GM12878 (cell line): ENCODE measurements around the gene FASN. TPM values are rescaled to one million over a fixed set of nuclear protein-coding genes. Genes with fewer than 3 reads are reported as not detected.

ENCODE experiments used
- ATAC-seq: fragments of 200-7000 bp; cut with Tn5 transposase; 3 replicates; pipeline ENCODE4 v1.9.1; 2020; ENCODE audit warnings: mild to moderate bottlenecking, moderate library complexity
- BruUV-seq: library from RNA; stranded (reverse); fragments of 400-500 nt; replicated peaks from 2 replicates; lab custom pipeline; 2021; lab: Mats Ljungman, UMichigan
- CTCF ChIA-PET: fragments of 300-600 bp; sonication (Branson Sonifier 250); formaldehyde crosslinking; extraction: SDS; loops from one replicate; lab custom pipeline; 2021; ENCODE audit warnings: inconsistent platforms; lab: Yijun Ruan, JAX
- POLR2A ChIA-PET: fragments of 350-600 bp; formaldehyde crosslinking; extraction: SDS; loops from one replicate; lab custom pipeline; 2021; ENCODE audit warnings: inconsistent platforms; lab: Charles Lee
- RAD21 ChIA-PET: fragments of 300-600 bp; sonication (Branson Sonifier 250); formaldehyde crosslinking; loops from one replicate; lab custom pipeline; 2023; ENCODE audit warnings: antibody characterized with exemption; ENCODE audit not compliant: unreplicated experiment; lab: Charles Lee
- SMC1A ChIA-PET: fragments of 300-600 bp; sonication (Branson Sonifier 250); formaldehyde crosslinking; loops from one replicate; lab custom pipeline; 2023; ENCODE audit not compliant: unreplicated experiment, uncharacterized antibody; lab: Charles Lee
- DNase-seq: peaks from one replicate; pipeline ENCODE4 v3.0.0-alpha.2; 2011; ENCODE audit warnings: low read depth, low spot score
- FAIRE-seq: peaks from 3 replicates; lab custom pipeline; 2011; peaks lifted over from hg19 to GRCh38; lab: Jason Lieb, UNC
- H2AFZ ChIP-seq: 2 replicates; pipeline ENCODE4 v1.6.0; 2011; ENCODE audit warnings: low read depth, low read length, control low read depth; ENCODE audit not compliant: control insufficient read depth
- H3K27ac ChIP-seq: 2 replicates; pipeline ENCODE4 v1.5.1; 2011; ENCODE audit warnings: control low read depth; ENCODE audit not compliant: control insufficient read depth, insufficient read depth
- H3K27me3 ChIP-seq, 2 experiments: replicated peaks in 1 of 2; 2 replicates each; pipeline versions ENCODE4 v1.6.0 to v1.6.1; 2011; ENCODE audit warnings: low read length in 1 of 2; ENCODE audit not compliant: control insufficient read depth in 2 of 2, insufficient read depth in 2 of 2
- H3K36me3 ChIP-seq, 2 experiments: 2 replicates each; pipeline ENCODE4 v1.5.1; 2011; ENCODE audit warnings: low read length in 1 of 2; ENCODE audit not compliant: control insufficient read depth in 2 of 2, insufficient read depth in 2 of 2
- H3K4me1 ChIP-seq: 2 replicates; pipeline ENCODE4 v1.6.1; 2011; ENCODE audit warnings: mild to moderate bottlenecking, low read length, moderate library complexity, mixed read lengths; ENCODE audit not compliant: control insufficient read depth, insufficient read depth
- H3K4me2 ChIP-seq: 2 replicates; pipeline ENCODE4 v1.6.0; 2011; ENCODE audit warnings: control low read depth; ENCODE audit not compliant: control insufficient read depth, insufficient read depth
- H3K4me3 ChIP-seq: fragments of 200-600 bp; sonication (generic); 2 replicates; pipeline ENCODE4 v1.5.1; 2016
- H3K79me2 ChIP-seq: 2 replicates; pipeline ENCODE4 v1.6.0; 2011; ENCODE audit warnings: low read length; ENCODE audit not compliant: control insufficient read depth, insufficient read depth
- H3K9ac ChIP-seq: 2 replicates; pipeline ENCODE4 v1.8.0; 2011; ENCODE audit warnings: low read length, control low read depth, mixed read lengths; ENCODE audit not compliant: control insufficient read depth, insufficient read depth
- H3K9me3 ChIP-seq: replicated peaks from 3 replicates; pipeline ENCODE4 v1.5.1; 2011; ENCODE audit warnings: mild to moderate bottlenecking, low read length; ENCODE audit not compliant: control insufficient read depth, insufficient read depth
- H4K20me1 ChIP-seq: 2 replicates; pipeline ENCODE4 v1.6.0; 2011; ENCODE audit not compliant: control insufficient read depth, insufficient read depth
- E4F1 ChIP-seq: fragments of 450-650 bp; IDR thresholded peaks from 2 replicates; pipeline ENCODE4 v1.6.1; 2018; ENCODE audit warnings: borderline replicate concordance, mild to moderate bottlenecking; ENCODE audit not compliant: partially characterized antibody
- EP300 ChIP-seq, 2 experiments: fragments of 150-350 bp in 1 of 2; IDR thresholded peaks; 2 replicates each; pipeline ENCODE4 v1.6.1; 2011 to 2012; ENCODE audit warnings: low read depth in 2 of 2, low read length in 2 of 2, borderline replicate concordance in 1 of 2, improper control_type of control experiment in 1 of 2, inconsistent platforms in 1 of 2; ENCODE audit not compliant: control insufficient read depth in 1 of 2
- ETV6 ChIP-seq, 2 experiments: fragments of 450-650 bp in 1 of 2; IDR thresholded peaks in 1 of 2; conservative IDR thresholded peaks in 1 of 2; 2 replicates each; pipeline ENCODE4 v1.6.1; 2014; ENCODE audit warnings: antibody characterized with exemption in 1 of 2, borderline replicate concordance in 1 of 2, low read depth in 1 of 2, mild to moderate bottlenecking in 1 of 2, moderate library complexity in 1 of 2
- IKZF1 ChIP-seq: fragments of 450-650 bp; conservative IDR thresholded peaks from 2 replicates; pipeline ENCODE4 v1.6.1; 2017; ENCODE audit warnings: antibody characterized with exemption, mild to moderate bottlenecking
- POLR2A ChIP-seq: IDR thresholded peaks from 2 replicates; pipeline ENCODE4 v1.6.1; 2011; ENCODE audit warnings: low read depth, mild to moderate bottlenecking, low read length
- POLR2AphosphoS5 ChIP-seq: IDR thresholded peaks from 2 replicates; pipeline ENCODE4 v1.6.1; 2011; ENCODE audit warnings: mild to moderate bottlenecking, low read length, inconsistent platforms
- RB1 ChIP-seq: fragments of 450-650 bp; formaldehyde crosslinking; IDR thresholded peaks from 2 replicates; pipeline ENCODE4 v1.6.1; 2017; ENCODE audit warnings: mild to moderate bottlenecking, borderline replicate concordance
- WGBS: methylation state at CpG from one replicate; pipeline ENCODE4 v1.1.6; 2016; ENCODE audit warnings: low lambda C conversion rate; ENCODE audit not compliant: insufficient replicate concordance, insufficient coverage; ENCODE audit errors: missing lambda C conversion rate; 5-methylcytosine and 5-hydroxymethylcytosine counted together
- in situ Hi-C: fragments of 300-500 bp; cut with MboI; formaldehyde crosslinking; loops from 9 replicates; pipeline ENCODE4 v1.14.3; 2018; ENCODE audit warnings: mixed read lengths
- intact Hi-C: fragments of 100-400 bp; cut with micrococcal nuclease; formaldehyde crosslinking; loops from one replicate; pipeline ENCODE4 v1.14.2; 2022; ENCODE audit not compliant: unreplicated experiment
- polyA plus RNA-seq, 11 experiments: library from polyadenylated mRNA; depleted of rRNA in 4 of 11; unstranded in 6 of 11; stranded (reverse) in 5 of 11; fragments of >200 nt; fragmentation: Nextera tagmentation in 4 of 11; fragmentation: Illumina TruSeq in 1 of 11; extraction: Ambion mirVana in 4 of 11; extraction: Trizol in 1 of 11; gene quantifications; 1 replicate in 1 of 11; 2 replicates in 10 of 11; pipeline versions ENCODE4 v1.2.1 to v1.2.3, GENCODE V29; 2011 to 2016; ENCODE audit warnings: inconsistent platforms in 2 of 11, missing spikeins in 2 of 11, low read depth in 1 of 11
- total RNA-seq, 4 experiments: library from RNA; depleted of rRNA in 3 of 4; stranded (reverse); fragments of >200 nt in 3 of 4; fragmentation: Illumina TruSeq in 1 of 4; extraction: Trizol in 1 of 4; gene quantifications; 2 replicates each; pipeline versions ENCODE4 v1.2.1 to v1.2.3, GENCODE V29; 2013 to 2021
- TF ChIP-seq, protein P1 (sequence below): IDR thresholded peaks from 2 replicates; pipeline ENCODE4 v1.6.1; 2012; ENCODE audit warnings: low read length, inconsistent platforms
- TF ChIP-seq, protein P2 (sequence below): IDR thresholded peaks from 2 replicates; pipeline ENCODE4 v1.6.1; 2011; ENCODE audit warnings: low read depth, low read length, improper control_type of control experiment, borderline replicate concordance

The FASN gene
- total and polyA plus RNA-seq, 10 of the 15 experiments (the other 5 are each of a cell fraction or from before 2014, with no cell fraction given) = 0.19 to 333 (median 30.4) TPM

GRCh38 chr17:82034371-82035011, 63.5 kb downstream of the FASN start:
- H3K27me3 ChIP-seq = no peaks in the 10 kb centered on the region
- BruUV-seq = no TSS peak
- ChIA-PET CTCF (interaction anchor here (1.0 kb wide), 1 partner anchor 13 kb away, joined by 4 read pairs; no protein-coding TSS in a partner anchor), SMC1A (no interaction called here), RAD21 (interaction anchor here (1.5 kb wide), 1 partner anchor 11 kb away, joined by 3 read pairs; the partner anchor contains the start of genes CENPX and LRRC45), POLR2A (interaction anchor here (0.6 to 0.7 kb wide), 2 partner anchors 67 to 427 kb away, joined by 3 read pairs; no protein-coding TSS in a partner anchor)
- no peak overlapping the region for H3K4me2 ChIP-seq
- intact Hi-C loops (loop anchor here (5.0 kb wide), 1 partner anchor 63 kb away; the partner anchor contains the start of gene FASN), in situ Hi-C loops (loop anchor here (5.0 kb wide), 1 partner anchor 123 kb away; no protein-coding TSS in a partner anchor)
- TF ChIP-seq IKZF1 = no peak
- TF ChIP-seq POLR2A = peak; percentile 41; the same call in 1 of the 2 replicates
- TF ChIP-seq POLR2AphosphoS5 = 0 out of 2 replicates have a peak, but pooled peaks have one; percentile 23
- WGBS = 92% methylated on average over 20 of the region's 23 CpGs
- H4K20me1 ChIP-seq = no peaks in the 10 kb centered on the region
- H3K36me3 ChIP-seq = no peaks in the 10 kb centered on the region; a peak in 2 of 4 replicates
- DNase-seq (no peak), ATAC-seq (no peak), FAIRE-seq (no peak)
- H3K27ac ChIP-seq = no peak overlapping the region
- no peak overlapping the region for H2AFZ ChIP-seq
- H3K4me3 ChIP-seq = no peak overlapping the region
- H3K79me2 ChIP-seq = peaks cover 5% of the 10 kb centered on the region
- H3K9me3 ChIP-seq = no peaks in the 10 kb centered on the region
- H3K9ac ChIP-seq = no peak overlapping the region
- H3K4me1 ChIP-seq = peaks cover 10% of the 10 kb centered on the region

DNA sequence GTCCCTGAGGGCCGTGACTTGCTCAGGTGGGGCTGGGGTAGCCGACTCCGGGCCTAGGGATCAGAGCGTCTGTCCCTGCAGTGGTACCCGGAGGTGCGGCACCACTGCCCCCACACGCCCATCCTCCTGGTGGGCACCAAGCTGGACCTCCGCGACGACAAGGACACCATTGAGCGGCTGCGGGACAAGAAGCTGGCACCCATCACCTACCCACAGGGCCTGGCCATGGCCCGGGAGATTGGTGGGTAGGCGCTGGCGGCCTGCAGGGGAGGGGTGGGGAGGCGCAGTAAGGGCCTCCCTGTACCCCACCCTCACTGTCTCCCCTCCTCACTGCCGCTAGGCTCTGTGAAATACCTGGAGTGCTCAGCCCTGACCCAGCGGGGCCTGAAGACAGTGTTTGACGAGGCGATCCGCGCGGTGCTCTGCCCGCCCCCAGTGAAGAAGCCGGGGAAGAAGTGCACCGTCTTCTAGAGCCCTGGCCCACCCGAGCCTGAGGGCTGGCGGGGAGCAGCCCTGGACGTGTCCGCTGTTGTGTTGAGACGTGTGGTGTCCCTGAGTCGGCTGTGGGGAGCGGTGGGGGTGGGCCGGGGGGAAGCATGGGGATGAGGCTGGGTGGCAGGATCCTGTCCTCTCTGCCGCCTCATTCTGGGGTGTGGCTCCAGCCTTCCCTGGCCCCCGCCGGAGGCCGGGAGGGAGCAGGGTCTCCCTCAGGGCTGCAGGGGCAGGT, 64.5 kb downstream of the FASN start:
- in situ Hi-C loops = no loop called here
- intact Hi-C loops = no loop called here
- Histone ChIP-seq H3K4me2 (no peak overlapping the region), H3K4me1 (peaks cover 10% of the 10 kb centered on the region), H3K27me3 (no peaks in the 10 kb centered on the region), H3K36me3 (no peaks in the 10 kb centered on the region; a peak in 2 of 4 replicates), H4K20me1 (no peaks in the 10 kb centered on the region), H2AFZ (no peak overlapping the region), H3K27ac (no peak overlapping the region), H3K4me3 (no peak overlapping the region), H3K9me3 (no peaks in the 10 kb centered on the region), H3K79me2 (peaks cover 5% of the 10 kb centered on the region), H3K9ac (no peak overlapping the region)
- BruUV-seq = no TSS peak
- ChIA-PET RAD21 (no interaction called here), POLR2A (interaction anchor here (0.6 kb wide), 1 partner anchor 427 kb away, joined by 3 read pairs; no protein-coding TSS in a partner anchor), CTCF (no interaction called here), SMC1A (no interaction called here)
- no peak for ATAC-seq
- DNase-seq = no peak
- WGBS = 81% methylated on average over 31 of the region's 38 CpGs
- no peak for FAIRE-seq
- TF ChIP-seq RB1 (no peak), E4F1 (no peak), EP300 (IDR thresholded peaks at IDR 0.05; ENCODE audit: borderline replicate concordance in 1 of 2, control insufficient read depth in 1 of 2, low read depth in 2 of 2, low read length in 2 of 2) (no peak), ETV6 (conservative IDR thresholded peaks at IDR 0.05 in 1 of 2, IDR thresholded peaks at IDR 0.05 in 1 of 2; ENCODE audit: borderline replicate concordance in 1 of 2, low read depth in 1 of 2) (no peak)
- TF ChIP-seq, protein P1, sequence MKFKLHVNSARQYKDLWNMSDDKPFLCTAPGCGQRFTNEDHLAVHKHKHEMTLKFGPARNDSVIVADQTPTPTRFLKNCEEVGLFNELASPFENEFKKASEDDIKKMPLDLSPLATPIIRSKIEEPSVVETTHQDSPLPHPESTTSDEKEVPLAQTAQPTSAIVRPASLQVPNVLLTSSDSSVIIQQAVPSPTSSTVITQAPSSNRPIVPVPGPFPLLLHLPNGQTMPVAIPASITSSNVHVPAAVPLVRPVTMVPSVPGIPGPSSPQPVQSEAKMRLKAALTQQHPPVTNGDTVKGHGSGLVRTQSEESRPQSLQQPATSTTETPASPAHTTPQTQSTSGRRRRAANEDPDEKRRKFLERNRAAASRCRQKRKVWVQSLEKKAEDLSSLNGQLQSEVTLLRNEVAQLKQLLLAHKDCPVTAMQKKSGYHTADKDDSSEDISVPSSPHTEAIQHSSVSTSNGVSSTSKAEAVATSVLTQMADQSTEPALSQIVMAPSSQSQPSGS = no peak
- TF ChIP-seq, protein P2, sequence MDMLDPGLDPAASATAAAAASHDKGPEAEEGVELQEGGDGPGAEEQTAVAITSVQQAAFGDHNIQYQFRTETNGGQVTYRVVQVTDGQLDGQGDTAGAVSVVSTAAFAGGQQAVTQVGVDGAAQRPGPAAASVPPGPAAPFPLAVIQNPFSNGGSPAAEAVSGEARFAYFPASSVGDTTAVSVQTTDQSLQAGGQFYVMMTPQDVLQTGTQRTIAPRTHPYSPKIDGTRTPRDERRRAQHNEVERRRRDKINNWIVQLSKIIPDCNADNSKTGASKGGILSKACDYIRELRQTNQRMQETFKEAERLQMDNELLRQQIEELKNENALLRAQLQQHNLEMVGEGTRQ = no peak
